Epithelial cell of proximal tubule (primary cell): ENCODE results near the gene SHISA8. TPM values are rescaled to one million over a fixed set of nuclear protein-coding genes. Genes with fewer than 3 reads are reported as not detected.

Experiments
- DNase-seq: peaks from one replicate; pipeline ENCODE4 v3.0.0-alpha.2; 2011; ENCODE audit warnings: low read depth
- H3K4me3 ChIP-seq: 2 replicates; pipeline ENCODE4 v1.5.1; 2011; ENCODE audit warnings: low read depth, mild to moderate bottlenecking, low read length
- total RNA-seq: library from RNA; depleted of rRNA; stranded (reverse); fragments of >200 nt; gene quantifications from 2 replicates; pipeline ENCODE4 v1.2.3, GENCODE V29; 2015
- TF ChIP-seq, protein P1 (sequence below): conservative IDR thresholded peaks from 2 replicates; pipeline ENCODE4 v1.5.1; 2012; ENCODE audit warnings: low read depth, mild to moderate bottlenecking, low read length

SHISA8 gene
- total RNA-seq, 1 donor from 2014 or later: not detected

DNA sequence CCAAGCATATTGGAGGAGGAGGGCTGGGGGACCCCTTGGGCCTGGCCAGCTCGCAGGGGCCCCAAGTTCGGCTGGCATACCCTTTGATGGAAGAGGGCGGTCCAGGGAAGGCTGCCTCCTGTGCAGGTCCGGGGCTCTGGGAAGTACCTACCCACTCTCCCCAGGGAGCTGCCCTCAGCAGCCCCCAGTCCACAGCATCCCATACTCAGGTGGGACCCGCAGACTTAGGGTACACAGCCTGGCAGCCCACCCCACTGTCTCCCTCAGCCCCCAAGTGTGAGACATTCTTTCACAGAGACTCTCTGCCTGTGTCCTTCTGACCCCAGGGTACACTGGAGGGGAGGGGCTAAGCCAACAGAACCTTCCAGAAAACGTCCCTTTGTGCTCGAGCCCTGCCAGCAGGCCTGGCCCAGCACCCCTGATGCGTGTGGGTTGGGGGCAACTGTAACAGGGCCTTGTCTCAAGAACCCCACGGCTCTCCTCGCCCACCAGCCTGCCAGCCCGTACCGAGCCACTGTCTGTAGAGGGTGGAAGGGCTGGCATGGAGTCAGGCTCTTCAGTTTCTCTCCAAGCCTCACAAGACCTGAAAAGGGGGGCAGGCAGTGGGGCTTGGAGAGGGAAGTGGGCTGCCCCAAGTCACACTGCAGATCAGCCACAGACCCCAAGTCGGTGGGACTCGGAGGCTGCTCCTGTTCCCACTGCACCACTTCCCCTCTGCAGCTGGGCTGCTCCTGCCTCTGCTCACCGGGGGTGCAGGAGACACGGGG lies 18.7 kb upstream of the SHISA8 start:
- DNase-seq: no peak
- no peak overlapping the region for H3K4me3 ChIP-seq
- TF ChIP-seq, protein P1, sequence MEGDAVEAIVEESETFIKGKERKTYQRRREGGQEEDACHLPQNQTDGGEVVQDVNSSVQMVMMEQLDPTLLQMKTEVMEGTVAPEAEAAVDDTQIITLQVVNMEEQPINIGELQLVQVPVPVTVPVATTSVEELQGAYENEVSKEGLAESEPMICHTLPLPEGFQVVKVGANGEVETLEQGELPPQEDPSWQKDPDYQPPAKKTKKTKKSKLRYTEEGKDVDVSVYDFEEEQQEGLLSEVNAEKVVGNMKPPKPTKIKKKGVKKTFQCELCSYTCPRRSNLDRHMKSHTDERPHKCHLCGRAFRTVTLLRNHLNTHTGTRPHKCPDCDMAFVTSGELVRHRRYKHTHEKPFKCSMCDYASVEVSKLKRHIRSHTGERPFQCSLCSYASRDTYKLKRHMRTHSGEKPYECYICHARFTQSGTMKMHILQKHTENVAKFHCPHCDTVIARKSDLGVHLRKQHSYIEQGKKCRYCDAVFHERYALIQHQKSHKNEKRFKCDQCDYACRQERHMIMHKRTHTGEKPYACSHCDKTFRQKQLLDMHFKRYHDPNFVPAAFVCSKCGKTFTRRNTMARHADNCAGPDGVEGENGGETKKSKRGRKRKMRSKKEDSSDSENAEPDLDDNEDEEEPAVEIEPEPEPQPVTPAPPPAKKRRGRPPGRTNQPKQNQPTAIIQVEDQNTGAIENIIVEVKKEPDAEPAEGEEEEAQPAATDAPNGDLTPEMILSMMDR: no peak

DNA sequence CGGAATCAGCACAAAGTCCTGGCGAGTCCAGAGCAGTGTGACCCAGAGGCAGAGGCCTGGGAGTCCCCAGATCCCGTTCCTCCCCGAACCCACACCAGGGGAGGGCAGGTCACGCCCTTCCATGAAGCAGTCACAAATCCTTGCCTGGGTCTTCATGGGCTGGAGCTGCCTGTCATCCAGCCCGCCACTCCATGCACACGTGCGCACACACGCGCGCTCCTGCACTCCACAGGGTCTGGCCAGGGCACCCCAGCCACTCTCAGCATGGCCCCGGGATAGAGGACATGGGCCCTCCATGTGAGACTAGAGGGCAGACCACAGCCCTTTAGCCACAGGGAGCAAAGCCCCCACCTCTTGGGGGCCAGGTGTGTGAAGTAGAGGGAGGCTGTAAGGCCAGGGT lies 17.5 kb upstream of the SHISA8 start:
- DNase-seq: no peak
- H3K4me3 ChIP-seq: no peak overlapping the region
- TF ChIP-seq, protein P1: no peak

DNA sequence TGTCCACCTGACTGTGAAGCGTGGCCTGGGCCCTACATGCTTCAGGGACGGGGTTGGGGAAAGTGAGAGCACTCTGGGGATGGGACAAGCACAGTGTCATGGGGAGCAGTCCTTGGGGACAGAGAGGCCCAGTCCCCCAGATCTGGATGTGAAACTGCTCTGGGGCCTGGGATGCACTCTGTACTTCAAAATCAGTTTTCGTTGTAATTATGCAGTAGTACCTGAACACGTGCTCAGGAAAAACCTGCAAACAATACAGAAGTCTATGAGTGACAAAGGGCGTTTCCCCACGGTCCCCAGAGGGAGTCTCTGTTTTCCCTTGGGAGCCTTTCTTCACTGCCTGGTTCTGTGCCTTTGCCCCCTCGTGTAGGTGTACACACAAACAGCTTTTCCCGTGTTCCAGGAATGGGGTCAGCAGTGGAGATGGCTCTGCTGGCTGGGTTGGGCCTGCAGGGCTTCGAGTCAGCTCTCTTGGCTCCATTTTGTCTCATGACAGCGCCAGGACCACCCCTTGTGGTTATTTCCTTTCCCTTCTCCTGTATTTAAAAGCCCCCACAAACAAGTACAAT lies 16.9 kb upstream of the SHISA8 start:
- H3K4me3 ChIP-seq: no peak overlapping the region
- TF ChIP-seq, protein P1: no peak
- no peak for DNase-seq

DNA sequence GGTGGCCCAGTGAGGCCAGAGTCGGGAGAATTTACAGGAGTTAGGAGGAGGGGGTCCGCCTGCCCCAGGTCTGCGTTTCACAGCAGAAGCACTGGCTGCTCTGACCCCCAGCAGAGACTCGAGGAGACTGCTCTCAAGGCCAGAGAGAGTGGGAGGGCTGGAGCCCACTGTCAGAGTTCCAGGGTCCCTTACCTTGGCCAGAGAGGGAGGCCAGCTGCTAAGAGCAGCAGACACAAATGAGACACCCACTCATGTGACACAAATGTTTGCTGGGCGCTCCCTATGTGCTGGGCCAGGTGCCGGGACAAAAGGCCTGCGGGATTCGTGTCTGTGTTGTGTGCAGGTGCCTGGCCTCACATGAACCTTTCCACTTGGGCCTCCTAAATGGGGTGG lies 14.5 kb upstream of the SHISA8 start:
- no peak for DNase-seq
- TF ChIP-seq, protein P1: no peak
- H3K4me3 ChIP-seq: no peak overlapping the region

DNA sequence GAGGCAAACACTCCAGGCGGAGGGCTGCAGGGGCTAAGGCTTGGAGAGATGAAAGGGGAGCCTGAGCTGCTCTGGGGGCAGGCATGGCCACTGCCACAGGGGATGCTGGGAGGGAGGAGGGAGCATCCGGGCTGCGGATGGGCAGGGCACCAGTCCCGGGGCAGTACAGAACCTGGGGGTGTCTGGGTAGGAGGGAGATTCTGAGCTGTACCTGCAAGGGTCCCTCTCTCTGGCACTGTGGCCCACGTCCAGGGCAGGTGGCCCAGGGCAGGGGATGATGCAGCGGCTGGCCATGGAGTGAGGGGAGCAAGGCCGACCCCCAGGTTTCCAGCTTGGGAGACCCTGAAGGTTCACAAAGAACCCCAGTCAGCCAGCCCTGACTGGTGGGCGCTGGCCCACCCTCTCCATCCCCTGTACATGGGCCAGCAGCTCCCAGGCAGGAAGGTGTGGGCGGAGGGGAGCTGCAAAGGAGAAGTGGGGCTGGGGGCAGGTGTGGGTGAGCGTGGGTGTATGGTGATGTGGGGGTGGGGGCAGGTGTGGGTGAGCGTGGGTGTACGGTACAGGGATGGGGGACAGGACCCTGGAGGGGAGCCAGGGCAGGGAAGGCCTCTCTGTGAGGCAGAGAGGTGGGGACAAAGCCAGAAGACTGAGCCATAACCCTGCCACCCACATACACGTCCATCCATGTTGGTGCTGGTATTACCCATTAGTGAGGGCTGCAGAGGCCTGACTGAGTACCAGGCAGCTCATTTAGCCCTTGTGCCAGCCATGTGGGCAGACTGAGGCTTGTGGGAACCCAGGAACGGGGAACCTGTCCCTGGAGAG lies 13.9 kb upstream of the SHISA8 start:
- TF ChIP-seq, protein P1: no peak
- no peak overlapping the region for H3K4me3 ChIP-seq
- no peak for DNase-seq

DNA sequence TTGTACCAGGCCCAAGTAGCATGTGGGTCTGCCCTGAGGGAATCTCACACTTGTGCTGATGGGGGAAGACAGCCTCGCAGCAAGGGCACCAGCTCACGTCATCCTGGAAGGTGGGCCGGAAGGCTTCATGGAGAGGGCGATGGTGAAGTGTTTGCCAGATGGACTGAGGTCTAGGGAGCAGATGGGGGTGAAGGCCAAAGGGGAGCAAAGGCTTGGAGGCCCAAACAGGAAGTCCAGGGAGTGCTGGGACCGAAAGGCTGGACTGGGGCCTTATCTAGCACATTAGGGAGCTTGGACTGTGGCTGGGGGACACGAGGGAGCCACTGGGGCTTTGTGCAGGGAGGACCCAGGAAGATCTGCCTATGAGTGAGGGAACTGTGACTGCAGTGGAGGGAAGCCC lies 12.9 kb upstream of the SHISA8 start:
- DNase-seq: no peak

More for the DNA sequence above, 12.9 kb upstream of the SHISA8 start:
- H3K4me3 ChIP-seq: no peak overlapping the region
- TF ChIP-seq, protein P1: no peak
